Fibroblast of skin of abdomen (primary cell): ENCODE data around the gene FRS3.

ENCODE experiments used
- DNase-seq: peaks from one replicate; pipeline ENCODE4 v3.0.0-alpha.2; 2013

FRS3 gene

GRCh38 chr6:41741625-41742490 lies 37.8 kb downstream of the FRS3 start:
- DNase-seq: no peak

DNA sequence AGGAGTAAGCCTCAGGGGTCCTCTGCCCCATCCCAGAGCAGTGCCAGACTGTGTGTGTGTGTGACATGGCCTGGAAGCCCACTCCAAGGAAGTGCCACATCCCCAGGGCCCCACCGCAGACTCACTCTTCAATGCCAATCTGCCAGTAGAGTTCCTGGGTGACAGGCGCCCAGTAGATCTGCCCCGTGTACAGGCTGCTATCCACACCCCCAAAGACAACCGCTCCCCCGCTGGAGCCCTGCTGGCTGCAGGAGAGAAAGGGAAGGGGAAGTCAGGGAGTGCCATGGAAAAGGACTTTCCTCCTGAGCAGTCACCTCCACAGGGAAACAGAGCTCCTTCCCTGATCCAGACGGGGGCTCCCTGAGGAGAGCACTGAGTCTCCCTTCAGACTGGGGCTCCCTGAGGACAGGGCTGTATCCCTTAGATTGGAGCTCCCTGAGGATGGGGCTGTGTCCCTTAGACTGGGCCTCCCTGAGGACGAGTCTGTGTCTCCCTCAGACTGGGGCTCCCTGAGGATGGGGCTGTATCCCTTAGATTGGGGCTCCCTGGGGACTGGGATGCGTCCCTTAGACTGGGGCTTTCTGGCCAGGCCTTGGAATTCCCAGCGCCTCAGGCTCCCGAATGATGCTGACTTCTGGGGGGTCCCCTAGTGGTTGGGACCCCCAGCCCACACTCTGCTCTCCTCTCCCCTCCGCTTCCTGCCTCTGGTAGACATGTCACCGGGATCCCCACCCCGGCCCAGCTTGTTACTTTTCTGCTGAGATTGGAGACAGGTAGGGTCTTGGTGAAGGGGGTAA lies 39.1 kb downstream of the FRS3 start:
- no peak for DNase-seq

DNA sequence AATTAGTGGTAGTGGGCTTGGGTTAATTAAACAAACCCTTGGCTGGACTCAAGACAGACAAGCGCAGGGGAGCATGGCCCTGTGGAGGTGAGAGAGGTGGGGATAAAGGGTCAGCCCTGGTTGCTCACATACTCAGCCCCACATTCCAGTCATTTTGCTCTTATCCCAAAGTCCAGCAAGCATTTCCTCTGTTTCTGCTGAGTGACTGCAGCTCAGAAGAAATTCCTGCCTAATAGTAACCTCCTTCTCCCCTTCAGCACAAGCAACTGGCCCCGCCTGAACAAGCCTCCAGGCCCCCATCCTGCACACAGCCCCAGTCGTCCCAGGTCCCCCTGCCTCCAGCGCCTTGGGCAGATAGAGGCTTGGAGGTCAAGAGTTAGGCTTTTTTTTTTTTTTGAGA lies 40.7 kb downstream of the FRS3 start:
- no peak for DNase-seq

DNA sequence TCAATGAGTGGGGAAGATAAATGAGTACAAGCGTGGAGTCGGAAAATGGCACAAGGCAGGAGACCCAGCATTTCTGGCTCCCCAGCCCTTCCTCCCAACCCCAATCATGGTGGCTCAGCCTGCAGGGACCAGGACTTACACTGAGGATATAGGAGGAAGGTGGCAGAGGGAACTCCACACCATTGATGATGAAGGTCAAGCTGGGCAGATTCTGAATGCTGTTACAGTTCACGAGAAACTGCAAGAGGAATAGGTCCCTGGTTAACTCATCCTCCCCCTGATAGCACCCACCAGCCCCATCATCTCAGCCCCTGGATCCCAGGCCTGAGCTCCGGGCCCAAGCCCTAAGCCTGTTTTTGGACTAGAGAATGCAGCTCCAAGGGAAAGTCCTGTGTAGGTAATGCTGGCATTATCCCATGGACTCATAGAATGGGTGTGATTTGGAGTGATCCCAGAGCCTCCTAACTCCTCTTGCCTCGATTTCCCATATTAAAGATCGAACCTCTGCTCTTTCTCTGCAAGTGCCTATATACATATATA lies 42.0 kb downstream of the FRS3 start:
- DNase-seq: no peak

DNA sequence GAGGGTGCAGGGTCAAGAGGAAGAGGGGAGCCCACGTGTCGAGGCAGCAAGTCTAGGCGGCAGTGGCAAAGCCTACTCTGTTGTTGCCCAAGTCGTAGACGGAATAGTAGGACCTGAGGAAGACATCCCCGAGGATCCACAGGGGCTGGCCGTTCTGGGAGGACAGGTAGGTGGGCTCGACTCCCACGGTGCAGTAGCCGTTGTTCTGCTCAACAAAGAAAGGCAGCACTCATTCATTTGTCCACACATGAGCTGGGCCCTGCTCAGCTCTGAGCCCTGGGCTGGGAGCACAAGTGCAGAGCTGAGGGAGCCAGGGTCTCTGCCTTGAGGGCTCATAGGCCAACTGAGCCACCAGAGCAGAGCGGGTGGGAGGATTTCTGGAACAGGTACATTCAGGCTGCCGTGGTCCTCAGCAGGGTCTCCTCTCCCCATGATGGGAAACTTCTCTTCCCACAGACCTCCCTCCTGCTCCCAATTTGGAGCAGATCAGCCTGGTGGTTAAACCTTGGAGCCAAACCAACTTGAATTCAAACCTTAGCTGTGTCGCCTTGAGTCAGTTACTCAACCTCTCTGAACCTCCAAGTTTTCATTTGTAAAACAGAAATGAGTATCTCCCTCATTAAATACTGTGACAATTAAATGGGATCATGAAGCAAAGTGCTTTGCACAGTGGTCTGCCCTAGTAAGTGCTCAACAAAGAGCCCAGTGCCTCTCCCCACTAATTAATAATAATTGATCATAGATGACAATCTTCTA lies 42.7 kb downstream of the FRS3 start:
- DNase-seq: no peak

DNA sequence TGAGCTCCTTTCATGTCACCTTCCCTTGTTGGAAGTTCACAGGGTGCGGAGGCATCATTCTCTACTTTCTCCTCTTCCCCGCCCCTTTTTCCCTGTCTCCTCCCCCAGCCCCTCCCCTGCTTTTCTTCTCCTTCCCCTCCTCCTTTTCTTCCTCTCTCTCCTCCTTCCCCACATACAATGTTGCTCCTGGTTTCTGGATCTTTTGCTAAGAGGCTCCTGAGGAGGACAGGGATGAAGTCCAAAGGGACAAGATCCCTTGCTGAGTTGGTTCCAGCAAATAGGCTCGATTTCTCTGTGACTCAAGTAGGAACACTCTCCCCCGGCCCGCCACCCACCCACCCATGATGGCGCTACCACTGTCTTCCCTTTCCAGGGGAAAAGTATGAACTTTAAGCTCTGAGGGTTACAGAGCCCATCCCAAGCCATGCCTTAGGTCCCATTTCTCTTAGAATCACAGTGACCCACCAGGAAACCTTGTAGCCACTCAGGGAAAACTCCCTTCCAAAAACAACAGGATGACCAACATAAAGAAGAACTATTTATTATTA lies 43.4 kb downstream of the FRS3 start:
- no peak for DNase-seq

- DNase-seq: peak; percentile 86
These were observed 44.1 kb downstream of the FRS3 start, which contains the start of gene TFEB for GRCh38 chr6:41735427-41736185. Gene TFEB (minus strand): TSS chr6:41735608. CDS start chr6:41691213, 44,395 bp downstream.

DNA sequence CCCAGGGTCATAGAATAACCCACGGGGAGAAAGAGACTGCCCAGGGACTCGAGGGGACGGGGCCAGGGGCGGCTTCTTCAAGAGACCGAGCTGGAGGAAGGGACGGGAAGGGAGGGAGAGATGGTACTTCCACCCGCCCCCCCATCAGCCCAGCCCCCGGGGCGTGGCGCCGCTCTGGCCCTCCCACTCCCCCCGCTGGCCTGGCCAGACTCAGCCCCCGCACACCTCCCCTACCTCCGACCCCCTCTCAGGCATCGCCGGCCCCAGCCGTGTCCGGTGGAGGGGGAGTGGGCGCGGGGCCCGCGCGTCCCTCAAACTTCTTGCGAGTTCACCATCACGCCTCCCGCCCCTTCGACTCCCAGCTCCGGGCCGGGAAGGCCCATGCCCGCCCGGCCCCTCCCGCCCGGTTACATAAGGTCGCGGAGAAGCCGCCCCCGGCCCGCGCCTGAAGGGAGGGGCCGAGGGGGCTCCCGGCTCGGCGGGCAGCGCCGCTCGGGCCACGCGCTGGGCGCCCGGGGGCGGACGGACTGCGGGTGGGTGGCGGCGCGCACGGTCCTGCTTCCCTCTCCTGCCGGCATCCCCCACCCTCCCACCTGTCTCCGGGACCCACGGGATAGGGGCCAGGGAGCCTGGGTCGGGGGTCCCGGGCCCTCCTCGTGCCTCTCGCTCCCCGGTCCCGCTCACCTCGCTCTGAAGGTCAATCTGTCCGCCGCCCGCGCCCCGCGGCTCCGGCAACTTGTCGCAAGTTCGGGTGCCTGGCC lies 44.9 kb downstream of the FRS3 start:
- DNase-seq: peak; percentile 76

DNA sequence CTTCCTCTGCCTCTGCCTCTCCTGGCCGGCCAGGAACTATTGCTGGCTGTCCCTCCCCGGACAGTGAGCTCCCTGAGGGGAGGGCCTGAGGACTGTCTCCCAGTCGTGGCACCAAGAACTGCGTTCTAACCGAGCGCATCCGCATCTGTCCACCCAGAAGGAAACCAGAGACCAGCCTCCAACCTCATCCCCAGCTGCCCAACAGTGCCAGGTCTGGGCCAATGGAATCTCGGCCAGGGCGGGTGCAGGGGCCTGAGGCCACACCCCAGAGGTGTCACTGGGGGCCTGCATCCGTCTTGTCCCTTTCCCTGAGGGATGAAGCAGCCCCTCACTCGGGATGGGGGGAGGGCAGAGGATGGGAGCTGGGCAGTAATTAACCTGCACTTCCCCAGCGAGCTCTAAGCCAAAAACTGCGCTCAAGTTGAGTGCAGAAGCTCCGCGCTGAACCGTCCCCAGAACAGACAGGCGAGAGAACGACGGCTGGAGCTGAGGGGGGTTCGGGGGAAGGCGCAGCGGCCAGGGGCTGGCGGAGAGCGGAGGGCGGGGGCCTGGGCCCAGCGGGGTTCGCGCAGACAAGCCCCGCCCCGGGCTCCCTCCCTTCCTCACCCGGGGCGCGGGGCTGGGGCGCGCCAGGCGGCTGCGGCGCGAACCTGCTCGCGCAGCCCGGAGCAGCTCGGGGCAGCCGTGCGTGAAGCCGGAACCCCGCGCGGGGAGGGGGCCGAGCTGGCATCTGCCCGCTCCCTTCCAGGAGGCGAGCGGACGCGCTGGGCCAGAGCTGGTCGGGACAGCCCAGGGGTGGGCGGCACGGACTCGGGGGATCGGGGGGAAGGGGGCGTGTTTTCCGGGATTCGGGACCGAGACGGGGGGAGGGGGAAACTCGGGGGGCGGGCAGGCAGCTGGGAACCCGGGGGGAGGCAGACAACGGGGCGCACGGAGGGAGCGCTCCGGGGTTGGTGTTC lies 45.7 kb downstream of the FRS3 start:
- peak; percentile 72 for DNase-seq

- DNase-seq: no peak
These were observed 46.4 kb downstream of the FRS3 start for GRCh38 chr6:41733360-41733706.

GRCh38 chr6:41732591-41733359 lies 46.9 kb downstream of the FRS3 start:
- no peak for DNase-seq

- no peak for DNase-seq
These were observed 47.6 kb downstream of the FRS3 start for GRCh38 chr6:41732149-41732548.

DNA sequence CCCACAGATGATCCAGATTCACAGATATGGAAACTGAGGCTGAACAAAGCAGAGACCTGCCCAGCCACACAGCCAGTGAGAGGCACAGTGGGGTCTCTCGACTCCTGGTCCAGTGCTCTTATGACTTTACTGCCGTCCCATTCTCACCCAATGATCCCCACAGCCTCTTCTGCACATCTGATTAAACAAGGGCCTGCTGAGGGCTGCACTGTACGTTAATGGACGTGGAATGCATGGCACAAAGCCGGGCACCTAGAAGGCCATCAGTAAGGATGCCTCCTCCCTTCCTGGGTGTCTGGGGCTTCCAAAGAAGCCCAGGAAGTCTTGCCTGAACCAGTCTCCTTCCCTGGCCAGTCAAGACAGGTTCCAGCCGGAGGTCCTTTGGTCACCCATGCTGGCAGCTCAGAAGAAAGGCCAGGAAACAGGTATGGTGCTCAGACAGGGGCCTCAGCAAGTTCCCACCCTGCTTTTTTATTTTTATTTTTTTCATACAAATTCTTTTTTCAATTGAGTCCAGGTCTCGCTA lies 48.1 kb downstream of the FRS3 start:
- no peak for DNase-seq

DNA sequence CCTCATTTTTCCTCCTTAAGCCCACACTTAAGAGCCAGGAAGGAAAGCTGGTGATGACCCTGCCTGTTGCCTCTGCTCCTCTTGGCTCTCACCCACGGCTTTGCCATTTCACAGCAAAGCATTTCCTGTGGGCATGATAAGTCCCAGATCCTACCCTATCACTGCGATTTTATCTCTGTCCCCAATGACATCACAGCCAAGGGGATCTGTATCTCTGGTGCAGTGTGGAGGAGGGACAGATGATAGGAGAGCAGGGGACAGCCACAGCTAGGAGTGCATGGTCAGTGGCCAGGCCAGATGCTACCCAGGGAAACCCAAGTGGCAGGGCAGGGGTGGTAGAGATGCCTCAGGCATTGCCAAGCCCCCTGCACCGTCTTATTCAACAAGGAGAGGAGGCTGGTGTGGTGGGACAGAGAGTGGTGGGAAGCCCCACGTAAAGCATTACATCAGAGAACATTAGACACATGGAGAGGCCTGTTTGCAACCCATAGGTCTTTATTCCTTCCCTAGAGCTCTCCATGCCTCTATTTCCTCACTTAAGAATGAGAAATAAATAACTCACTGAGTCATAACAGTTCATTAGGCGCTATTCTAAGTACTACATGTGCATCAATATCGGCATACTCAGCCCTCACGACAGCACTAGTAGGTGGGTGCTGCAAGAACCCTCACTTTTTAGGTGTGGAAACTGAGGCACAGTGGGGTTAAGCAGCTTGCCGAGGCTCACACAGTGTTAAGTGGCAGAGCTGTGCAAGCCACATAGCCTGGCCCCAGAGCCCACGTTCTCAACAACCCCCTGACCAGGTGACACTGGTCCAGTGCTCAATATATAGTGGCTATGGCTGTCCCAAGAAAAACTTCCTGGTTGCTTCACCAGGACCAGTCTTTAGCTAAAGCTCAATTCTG lies 48.9 kb downstream of the FRS3 start:
- DNase-seq: no peak

GRCh38 chr6:41729624-41730023 lies 50.1 kb downstream of the FRS3 start:
- DNase-seq: no peak

DNA sequence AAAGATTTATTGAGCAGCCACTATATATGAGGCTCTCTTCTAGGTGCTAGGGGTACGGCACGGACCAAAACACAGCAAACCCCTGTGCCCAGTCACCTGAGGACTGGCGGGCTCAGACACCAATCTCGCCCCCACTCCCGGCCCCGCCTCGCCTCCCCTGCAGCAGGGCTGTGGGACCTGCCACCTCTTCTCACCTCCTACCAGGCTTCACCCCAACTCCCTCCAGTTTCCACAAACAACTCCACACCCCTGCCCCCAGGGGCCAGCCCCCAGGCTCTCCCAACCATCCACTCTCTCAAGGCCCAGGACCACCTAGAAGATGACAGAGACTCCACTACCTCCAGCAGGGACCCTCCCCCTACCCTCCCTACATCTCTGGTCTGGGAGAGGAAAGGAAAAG lies 50.7 kb downstream of the FRS3 start:
- no peak for DNase-seq
